ENCODE results near the gene PIK3CD.

DNA sequence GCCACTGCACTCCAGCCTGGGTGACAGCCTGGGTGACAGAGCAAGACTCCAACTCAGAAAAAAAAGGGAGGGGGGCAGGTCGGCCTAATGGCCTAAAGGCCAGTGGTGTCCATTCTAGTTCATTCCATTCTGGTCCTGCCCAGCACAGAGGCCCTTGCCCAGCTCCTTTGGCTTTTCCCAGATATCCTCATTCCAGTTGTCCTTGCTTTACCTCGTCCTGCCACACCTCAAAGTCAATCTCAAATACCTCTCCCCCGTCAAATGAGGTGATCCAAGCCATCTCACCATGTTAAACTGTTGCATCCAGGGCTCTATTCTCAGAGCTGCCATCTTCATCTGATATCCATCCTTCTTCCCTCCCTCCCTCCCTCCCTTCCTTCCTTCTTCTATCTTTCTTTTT is 19.9 kb upstream of the PIK3CD start:
- TF ChIP-seq, protein P1, sequence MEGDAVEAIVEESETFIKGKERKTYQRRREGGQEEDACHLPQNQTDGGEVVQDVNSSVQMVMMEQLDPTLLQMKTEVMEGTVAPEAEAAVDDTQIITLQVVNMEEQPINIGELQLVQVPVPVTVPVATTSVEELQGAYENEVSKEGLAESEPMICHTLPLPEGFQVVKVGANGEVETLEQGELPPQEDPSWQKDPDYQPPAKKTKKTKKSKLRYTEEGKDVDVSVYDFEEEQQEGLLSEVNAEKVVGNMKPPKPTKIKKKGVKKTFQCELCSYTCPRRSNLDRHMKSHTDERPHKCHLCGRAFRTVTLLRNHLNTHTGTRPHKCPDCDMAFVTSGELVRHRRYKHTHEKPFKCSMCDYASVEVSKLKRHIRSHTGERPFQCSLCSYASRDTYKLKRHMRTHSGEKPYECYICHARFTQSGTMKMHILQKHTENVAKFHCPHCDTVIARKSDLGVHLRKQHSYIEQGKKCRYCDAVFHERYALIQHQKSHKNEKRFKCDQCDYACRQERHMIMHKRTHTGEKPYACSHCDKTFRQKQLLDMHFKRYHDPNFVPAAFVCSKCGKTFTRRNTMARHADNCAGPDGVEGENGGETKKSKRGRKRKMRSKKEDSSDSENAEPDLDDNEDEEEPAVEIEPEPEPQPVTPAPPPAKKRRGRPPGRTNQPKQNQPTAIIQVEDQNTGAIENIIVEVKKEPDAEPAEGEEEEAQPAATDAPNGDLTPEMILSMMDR (conservative IDR thresholded peaks at IDR 0.05 in 1 of 2, IDR thresholded peaks at IDR 0.05 in 1 of 2; ENCODE audit: extremely low read depth in 1 of 2, insufficient read depth in 1 of 2, low read depth in 1 of 2, low read length in 2 of 2): no peak
- TF ChIP-seq EZH2 (IDR thresholded peaks at IDR 0.05; ENCODE audit: borderline replicate concordance, low read length): no peak
